ENCODE measurements around the gene CHRNA5.
"Not testable (repeated sequence)": the region's sequence is repeated elsewhere in the genome, so short reads cannot be mapped to it uniquely, and the experiment has no call there.

Gene CHRNA5

DNA sequence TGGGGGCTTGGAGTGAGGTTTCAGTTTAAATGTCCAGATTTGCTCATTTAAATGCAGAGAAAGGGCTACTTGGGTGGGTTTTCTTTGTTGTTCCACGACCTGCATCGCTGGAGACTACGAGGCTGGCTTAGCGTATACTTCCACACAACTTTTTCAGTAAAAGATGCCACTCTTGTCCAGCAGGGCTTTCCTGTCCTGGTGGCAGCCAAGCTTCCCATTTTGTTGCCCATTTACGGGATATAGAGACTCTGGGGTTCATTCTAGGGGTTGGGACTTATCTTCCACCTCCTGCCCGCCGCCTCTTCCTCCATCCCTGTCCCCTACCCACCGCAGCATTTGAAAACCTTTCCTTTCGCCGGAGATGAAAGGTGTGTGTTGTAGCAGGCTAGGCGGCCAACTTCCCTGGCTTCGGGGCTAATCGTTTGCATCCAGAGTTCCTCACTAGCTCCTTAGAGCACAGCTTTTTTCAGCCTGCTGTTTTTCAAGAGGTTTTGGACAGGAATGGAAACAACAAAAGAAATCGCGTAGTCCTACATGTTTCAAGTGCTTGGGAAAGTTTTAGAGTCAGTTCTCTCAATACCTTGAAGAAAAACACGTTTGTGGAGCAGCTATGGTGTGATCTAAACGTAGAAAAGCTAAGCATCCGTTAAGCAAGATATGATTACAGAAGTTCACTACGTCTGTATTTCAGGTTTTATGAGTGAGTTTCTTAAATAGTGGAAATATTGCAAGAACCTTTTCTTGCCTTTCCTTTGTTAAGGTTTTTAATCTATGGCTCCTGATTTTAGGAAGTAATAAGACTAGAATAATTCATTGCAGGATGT lies 843 bp downstream of the CHRNA5 start:
- DNase-seq, result peak in 1 of 2 experiments; percentile 18

GRCh38 chr15:78567531-78567930 lies 2.2 kb downstream of the CHRNA5 start:
- DNase-seq, result no peak

GRCh38 chr15:78570710-78571109 lies 5.4 kb downstream of the CHRNA5 start:
- no peak for DNase-seq

DNA sequence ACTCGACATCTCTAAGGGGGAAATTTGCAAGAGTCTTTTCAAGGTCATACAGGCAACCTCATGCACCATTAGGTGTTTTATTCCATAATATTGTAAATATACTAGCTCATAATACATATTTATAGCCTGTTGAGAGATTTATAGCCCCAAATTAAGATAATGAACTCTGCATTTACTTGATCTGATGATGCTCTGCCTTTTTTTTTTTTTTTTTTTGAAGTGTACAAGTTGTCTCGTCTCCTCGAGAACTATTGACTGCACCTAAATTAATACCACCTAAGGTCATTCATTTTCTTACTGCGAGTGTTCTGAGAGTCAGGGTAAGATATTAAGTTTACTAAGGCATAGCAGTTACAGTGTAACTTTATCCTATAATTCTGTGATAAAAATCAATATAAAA lies 6.1 kb downstream of the CHRNA5 start:
- DNase-seq, result no peak

- no peak for DNase-seq
Measured at GRCh38 chr15:78573416-78573815, 8.1 kb downstream of the CHRNA5 start.

DNA sequence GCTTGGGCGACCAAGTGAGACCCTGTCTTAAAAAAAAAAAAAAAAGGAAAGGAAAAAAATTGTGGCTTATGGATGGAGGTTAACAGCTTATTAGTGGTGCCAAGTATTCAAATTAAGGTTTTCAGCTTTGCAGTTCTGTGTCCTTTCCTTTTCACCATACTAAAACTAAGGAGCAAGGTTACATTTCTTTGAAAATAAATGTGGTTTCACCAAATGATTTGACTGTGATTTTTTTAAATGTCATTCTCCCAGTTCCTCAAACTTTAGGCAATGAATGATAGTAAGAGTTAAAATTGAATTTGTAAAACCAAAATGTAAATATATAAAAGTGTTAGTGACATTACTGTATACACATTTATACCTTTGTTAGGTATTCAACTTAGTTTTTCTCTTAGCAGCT lies 9.6 kb downstream of the CHRNA5 start:
- no peak for DNase-seq

GRCh38 chr15:78597583-78597982 lies 32.3 kb downstream of the CHRNA5 start:
- no peak for DNase-seq

DNA sequence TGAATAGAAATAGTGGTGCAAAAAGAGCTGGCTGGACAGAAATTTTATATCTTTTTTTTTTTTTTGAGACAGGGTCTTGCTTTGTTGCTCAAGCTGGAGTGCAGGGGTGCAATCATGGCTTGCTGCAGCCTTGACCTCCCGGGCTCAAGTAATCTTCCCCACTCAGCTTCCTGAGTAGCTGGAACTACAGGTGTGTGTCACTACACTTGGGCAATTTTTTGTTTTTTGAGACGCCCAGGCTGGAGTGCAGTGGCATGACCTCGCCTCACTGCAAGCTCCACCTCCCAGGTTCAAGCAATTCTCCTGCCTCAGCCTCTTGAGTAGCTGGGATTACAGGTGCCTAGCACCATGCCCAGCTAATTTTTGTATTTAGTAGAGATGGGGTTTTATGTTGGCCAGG lies 33.0 kb downstream of the CHRNA5 start:
- DNase-seq, result no peak

DNA sequence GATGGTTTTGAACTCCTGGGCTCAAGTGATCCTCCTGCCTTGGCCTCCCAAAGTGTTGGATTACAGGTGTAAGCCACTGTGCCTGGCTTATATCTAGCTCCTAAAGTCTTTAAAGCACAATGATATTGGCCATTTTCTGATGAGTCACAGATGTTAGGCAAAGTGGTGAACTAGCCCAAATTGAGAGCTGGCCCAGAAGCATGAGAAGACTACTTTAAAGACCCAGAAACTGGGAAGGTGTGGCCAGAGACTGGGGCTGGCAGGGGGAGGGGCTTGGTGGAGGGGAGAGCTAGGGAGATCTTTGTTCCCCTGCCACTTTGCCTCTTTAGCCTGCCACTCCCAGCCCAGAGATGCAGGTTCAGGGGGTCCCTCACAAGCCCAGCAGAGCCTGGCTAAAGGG lies 33.9 kb downstream of the CHRNA5 start:
- DNase-seq, result no peak

DNA sequence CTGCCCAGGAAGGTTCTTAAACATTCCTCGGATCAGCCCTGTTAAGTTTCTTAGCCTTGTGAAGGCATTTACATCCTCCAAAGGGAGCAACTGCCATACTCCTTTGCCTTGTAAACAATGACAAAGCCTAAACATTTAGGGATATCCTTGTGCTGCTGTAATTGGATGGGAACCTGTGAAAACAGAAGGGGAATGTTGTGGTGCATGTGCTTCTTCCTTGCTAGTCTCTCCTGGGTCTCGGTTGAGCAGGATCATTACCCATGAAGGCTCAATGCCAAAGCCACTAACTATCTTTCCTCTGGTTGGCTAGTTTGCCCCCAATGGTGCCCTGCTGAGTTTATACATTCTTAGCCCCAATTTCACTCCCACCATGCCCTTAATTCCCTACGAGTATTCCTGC lies 38.1 kb downstream of the CHRNA5 start:
- DNase-seq, result no peak

- no peak for DNase-seq
Measured at GRCh38 chr15:78604420-78604819, 39.1 kb downstream of the CHRNA5 start.

DNA sequence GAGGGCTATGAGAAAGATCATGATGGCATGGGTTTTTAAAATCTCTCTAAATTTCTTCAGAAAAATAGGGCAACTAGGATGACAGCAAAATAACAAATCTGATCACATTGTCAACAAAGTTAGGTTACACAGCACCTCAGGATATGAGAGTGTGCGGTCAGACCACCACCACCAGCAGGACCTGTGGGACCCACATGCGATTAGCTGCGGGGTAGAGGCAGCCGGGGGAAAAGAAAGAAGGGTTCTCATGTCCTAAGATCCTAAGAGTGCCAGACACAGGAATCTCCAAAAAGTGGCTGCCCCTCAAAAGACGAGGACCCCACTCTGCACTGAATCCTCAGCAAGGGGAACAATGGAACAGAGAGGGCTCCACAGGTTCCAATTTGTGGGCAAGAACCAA lies 39.9 kb downstream of the CHRNA5 start:
- no peak for DNase-seq

GRCh38 chr15:78605680-78606079 lies 40.4 kb downstream of the CHRNA5 start:
- no peak for DNase-seq

DNA sequence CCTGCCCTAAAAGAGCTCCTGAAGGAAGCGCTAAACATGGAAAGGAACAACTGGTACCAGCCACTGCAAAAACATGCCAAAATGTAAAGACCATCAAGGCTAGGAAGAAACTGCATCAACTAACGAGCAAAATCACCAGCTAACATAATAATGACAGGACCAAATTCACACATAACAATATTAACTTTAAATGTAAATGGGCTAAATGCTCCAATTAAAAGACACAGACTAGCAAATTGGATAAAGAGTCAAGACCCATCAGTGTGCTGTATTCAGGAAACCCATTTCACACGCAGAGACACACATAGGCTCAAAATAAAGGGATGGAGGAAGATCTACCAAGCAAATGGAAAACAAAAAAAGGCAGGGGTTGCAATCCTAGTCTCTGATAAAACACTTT lies 44.2 kb downstream of the CHRNA5 start:
- not testable (repeated sequence) for DNase-seq

- no peak for DNase-seq
Measured at GRCh38 chr15:78614021-78614420, 48.7 kb downstream of the CHRNA5 start.

DNA sequence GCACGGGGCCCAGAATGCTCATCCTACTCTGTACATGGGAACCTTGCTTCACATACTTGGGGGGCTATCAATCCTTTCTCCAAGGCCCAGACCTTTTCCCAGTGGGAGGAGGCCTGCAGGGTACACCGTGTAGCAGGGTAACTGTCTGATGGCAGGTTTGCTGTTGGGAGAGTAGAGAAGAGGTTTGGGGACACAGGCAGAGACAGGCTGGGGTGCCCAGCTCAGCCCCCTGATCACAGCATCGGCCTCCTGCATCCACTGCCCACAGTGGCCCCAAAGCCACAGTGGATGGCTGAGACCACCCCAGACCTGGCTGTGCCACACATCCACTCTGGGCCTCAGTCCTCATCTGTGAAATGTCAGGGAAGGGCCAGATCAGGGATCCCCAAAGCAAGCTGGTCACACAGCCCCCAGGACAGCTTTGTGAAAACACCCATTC lies 49.9 kb downstream of the CHRNA5 start:
- no peak for DNase-seq

DNA sequence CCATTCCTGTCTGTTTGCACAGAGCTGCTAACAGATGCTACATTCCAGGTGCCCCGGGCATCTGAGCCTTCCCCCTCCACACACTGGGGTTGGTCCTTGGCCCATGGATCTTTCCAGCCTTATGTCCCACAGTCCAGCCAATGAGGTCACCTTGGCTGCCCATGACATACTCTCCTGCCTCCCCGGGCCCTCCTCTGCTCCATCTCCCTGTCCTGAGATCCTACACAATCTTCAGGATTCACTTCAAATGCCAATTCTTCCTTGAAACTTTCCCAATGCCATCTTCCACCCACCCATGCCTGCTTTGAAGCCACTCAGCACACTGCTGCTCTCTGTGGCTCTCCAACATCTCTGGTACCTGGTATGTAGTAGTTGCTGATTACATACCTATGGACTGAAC lies 51.2 kb downstream of the CHRNA5 start:
- no peak for DNase-seq

DNA sequence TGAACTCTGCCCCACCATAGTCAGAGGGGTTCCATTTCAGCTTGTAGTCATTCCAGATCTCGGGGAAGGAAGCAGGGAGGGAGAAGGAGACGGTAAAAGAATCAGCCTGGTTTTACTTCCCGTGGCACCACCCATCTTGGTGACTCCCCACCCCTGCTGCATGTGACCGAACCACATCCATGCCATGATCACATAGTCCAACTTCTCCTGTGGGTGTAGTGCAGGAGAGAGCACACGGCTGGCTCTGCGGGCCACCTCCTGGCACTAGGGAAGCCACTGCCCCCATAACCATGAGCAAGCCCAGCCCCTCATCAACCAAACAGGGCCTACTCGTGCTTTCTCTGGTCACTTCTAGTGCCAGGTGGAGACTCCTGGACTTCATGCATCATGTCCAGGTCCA lies 51.8 kb downstream of the CHRNA5 start:
- DNase-seq, result no peak

- DNase-seq, result no peak
Measured at GRCh38 chr15:78617516-78617915, 52.2 kb downstream of the CHRNA5 start.

GRCh38 chr15:78618064-78618463 lies 52.7 kb downstream of the CHRNA5 start:
- no peak for DNase-seq

GRCh38 chr15:78618490-78618934 lies 53.2 kb downstream of the CHRNA5 start:
- DNase-seq, result peak; percentile 67 to 75

DNA sequence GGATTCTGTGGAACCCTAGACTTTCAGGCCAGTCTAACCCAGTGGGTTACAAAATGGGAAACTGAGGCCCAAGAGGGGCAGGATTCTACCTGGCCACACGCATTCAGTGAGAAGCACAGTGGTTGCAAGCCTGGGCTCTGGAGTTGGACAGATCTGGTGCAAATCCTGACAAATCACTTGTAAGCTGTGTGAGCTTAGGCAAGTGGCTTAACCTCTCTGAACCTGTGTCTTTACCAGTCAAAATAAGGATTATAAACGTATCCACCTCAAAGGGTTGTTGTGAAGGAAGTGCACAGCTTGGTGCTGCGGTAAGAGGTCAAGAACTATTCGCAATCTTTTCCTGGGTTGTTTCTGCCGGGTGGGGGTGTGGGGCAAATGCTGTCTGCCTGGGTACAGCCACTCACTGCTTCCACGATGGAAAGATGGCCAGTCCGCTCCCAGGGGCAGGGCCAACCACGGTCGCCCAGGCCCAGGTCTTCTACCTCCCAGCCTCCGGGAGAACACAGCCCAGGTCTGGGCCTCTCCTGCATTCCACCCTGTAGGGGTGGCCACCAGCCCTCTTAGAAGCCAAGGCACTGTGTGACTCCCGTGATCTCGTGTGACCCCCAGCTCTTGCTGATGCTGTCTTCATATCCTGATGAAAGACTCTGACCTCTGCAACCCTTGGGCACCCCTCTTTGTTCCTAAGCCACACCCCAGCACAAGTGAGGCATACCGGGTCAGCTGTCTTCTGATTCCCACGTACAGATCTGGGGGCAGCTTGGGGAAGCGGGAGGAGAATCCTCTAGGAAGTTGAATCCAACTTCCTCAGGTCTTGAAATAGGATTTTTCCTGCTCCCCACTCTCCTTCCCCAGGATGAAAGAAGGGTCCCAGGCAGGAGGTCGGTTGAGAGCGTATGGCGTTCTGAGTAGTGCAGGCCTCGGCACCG lies 54.0 kb downstream of the CHRNA5 start:
- no peak for DNase-seq

GRCh38 chr15:78620021-78620526 lies 54.8 kb downstream of the CHRNA5 start:
- no peak for DNase-seq

Data from Kasumi-1 (cell line).